IMR-90 (cell line): ENCODE results near the gene TMEM143. TPM values are rescaled to one million over a fixed set of nuclear protein-coding genes. Genes with fewer than 3 reads are reported as not detected.

Source experiments
- ATAC-seq: fragments of 200-7000 bp; cut with Tn5 transposase; 2 replicates; pipeline ENCODE4 v1.9.1; 2020; ENCODE audit warnings: low read depth, mild to moderate bottlenecking, moderate library complexity
- BruUV-seq: library from RNA; stranded (reverse); fragments of 400-500 nt; replicated peaks from 2 replicates; lab custom pipeline; 2021; lab: Mats Ljungman, UMichigan
- CTCF ChIA-PET: fragments of 300-600 bp; formaldehyde crosslinking; extraction: SDS; loops from one replicate; lab custom pipeline; 2021; ENCODE audit warnings: antibody characterized with exemption; lab: Yijun Ruan, JAX
- POLR2A ChIA-PET: fragments of 300-600 bp; sonication (Branson Sonifier 250); formaldehyde crosslinking; loops from one replicate; lab custom pipeline; 2022; ENCODE audit warnings: antibody characterized with exemption; ENCODE audit not compliant: unreplicated experiment; lab: Charles Lee
- DNase-seq: peaks from one replicate; pipeline ENCODE4 v3.0.0; 2013
- H2AFZ ChIP-seq: replicated peaks from 2 replicates; pipeline ENCODE3; 2013; ENCODE audit warnings: low read length, mild to moderate bottlenecking; ENCODE audit not compliant: poor library complexity
- H2AK5ac ChIP-seq: 2 replicates; pipeline ENCODE4 v1.6.1; 2013; ENCODE audit warnings: low read depth, low read length, inconsistent platforms
- H2AK9ac ChIP-seq: replicated peaks from 2 replicates; pipeline ENCODE3; 2013; ENCODE audit warnings: mild to moderate bottlenecking, low read depth, low read length, moderate library complexity; ENCODE audit not compliant: poor library complexity
- H2BK120ac ChIP-seq: 2 replicates; pipeline ENCODE4 v1.6.1; 2013; ENCODE audit warnings: low read depth, low read length, inconsistent platforms
- H2BK15ac ChIP-seq: 3 replicates; pipeline ENCODE4 v1.6.1; 2013; ENCODE audit warnings: low read depth, low read length, inconsistent platforms
- H2BK20ac ChIP-seq: 2 replicates; pipeline ENCODE4 v1.6.1; 2013; ENCODE audit warnings: low read depth, mild to moderate bottlenecking, inconsistent platforms, low read length, moderate library complexity
- H2BK5ac ChIP-seq: 2 replicates; pipeline ENCODE4 v1.6.1; 2013; ENCODE audit warnings: mild to moderate bottlenecking, low read depth, low read length, inconsistent platforms; ENCODE audit not compliant: poor library complexity, severe bottlenecking
- H3K14ac ChIP-seq: replicated peaks from 2 replicates; pipeline ENCODE4 v1.6.1; 2013; ENCODE audit warnings: low read depth, low read length, inconsistent platforms
- H3K18ac ChIP-seq: 2 replicates; pipeline ENCODE4 v1.6.1; 2013; ENCODE audit warnings: low read depth, low read length, control low read depth
- H3K23ac ChIP-seq: 2 replicates; pipeline ENCODE4 v1.6.1; 2013; ENCODE audit warnings: low read depth, low read length, inconsistent platforms
- H3K27ac ChIP-seq: 2 replicates; pipeline ENCODE4 v1.5.1; 2013; ENCODE audit warnings: mild to moderate bottlenecking, control low read depth, low read length; ENCODE audit not compliant: insufficient read depth
- H3K27me3 ChIP-seq: 2 replicates; pipeline ENCODE4 v1.6.1; 2013; ENCODE audit warnings: low read length; ENCODE audit not compliant: control insufficient read depth, insufficient read depth
- H3K36me3 ChIP-seq: 2 replicates; pipeline ENCODE4 v1.6.1; 2013; ENCODE audit warnings: low read length, mixed read lengths; ENCODE audit not compliant: control insufficient read depth, insufficient read depth
- H3K4ac ChIP-seq: 2 replicates; pipeline ENCODE4 v1.6.1; 2013; ENCODE audit warnings: low read depth, low read length, inconsistent platforms
- H3K4me1 ChIP-seq: 2 replicates; pipeline ENCODE4 v1.6.1; 2013; ENCODE audit warnings: low read length, mixed read lengths; ENCODE audit not compliant: control insufficient read depth, insufficient read depth
- H3K4me2 ChIP-seq: 2 replicates; pipeline ENCODE4 v1.6.1; 2013; ENCODE audit warnings: low read depth, mild to moderate bottlenecking, control low read depth, low read length, moderate library complexity
- H3K4me3 ChIP-seq: 2 replicates; pipeline ENCODE4 v1.5.1; 2013; ENCODE audit warnings: low read depth, mild to moderate bottlenecking, control low read depth, low read length, moderate library complexity; ENCODE audit not compliant: insufficient read depth
- H3K56ac ChIP-seq: 2 replicates; pipeline ENCODE4 v1.6.1; 2013; ENCODE audit warnings: low read length, inconsistent platforms; ENCODE audit not compliant: insufficient read depth; ENCODE audit errors: extremely low read depth
- H3K79me1 ChIP-seq, 2 experiments: 2 replicates each; pipeline ENCODE4 v1.6.1; 2013; ENCODE audit warnings: low read length in 2 of 2, inconsistent platforms in 1 of 2, low read depth in 1 of 2
- H3K9ac ChIP-seq: 2 replicates; pipeline ENCODE4 v1.6.1; 2013; ENCODE audit warnings: low read depth, low read length, control low read depth
- H3K9me1 ChIP-seq: 2 replicates; pipeline ENCODE4 v1.6.1; 2013; ENCODE audit warnings: low read length, inconsistent platforms; ENCODE audit not compliant: insufficient read depth
- H3K9me3 ChIP-seq: 2 replicates; pipeline ENCODE4 v1.6.1; 2013; ENCODE audit warnings: low read length; ENCODE audit not compliant: control insufficient read depth, insufficient read depth
- H4K20me1 ChIP-seq: 2 replicates; pipeline ENCODE4 v1.6.1; 2013; ENCODE audit warnings: low read length, inconsistent platforms; ENCODE audit not compliant: insufficient read depth
- H4K5ac ChIP-seq: 2 replicates; pipeline ENCODE4 v1.6.1; 2013; ENCODE audit warnings: mild to moderate bottlenecking, low read depth, low read length, control low read depth
- H4K8ac ChIP-seq, 2 experiments: 2 replicates each; pipeline ENCODE4 v1.6.1; 2013; ENCODE audit warnings: low read depth in 2 of 2, low read length in 2 of 2, control low read depth in 1 of 2, inconsistent platforms in 1 of 2
- H4K91ac ChIP-seq: 2 replicates; pipeline ENCODE4 v1.6.1; 2013; ENCODE audit warnings: low read depth, low read length, inconsistent platforms; ENCODE audit not compliant: insufficient read depth
- CEBPB ChIP-seq: IDR thresholded peaks from 2 replicates; pipeline ENCODE4 v1.6.1; 2012; ENCODE audit warnings: low read depth, low read length, improper control_type of control experiment
- MAFK ChIP-seq: IDR thresholded peaks from 2 replicates; pipeline ENCODE4 v1.6.1; 2012; ENCODE audit warnings: low read depth, low read length, improper control_type of control experiment
- MXI1 ChIP-seq: IDR thresholded peaks from 2 replicates; pipeline ENCODE4 v1.6.1; 2012; ENCODE audit warnings: low read depth, mild to moderate bottlenecking, low read length, moderate library complexity, borderline replicate concordance
- NFE2L2 ChIP-seq: fragments of 150-350 bp; IDR thresholded peaks from 2 replicates; pipeline ENCODE4 v1.6.1; 2016; ENCODE audit warnings: low read depth, mild to moderate bottlenecking, low read length
- POLR2A ChIP-seq: IDR thresholded peaks from 2 replicates; pipeline ENCODE4 v1.6.1; 2012; ENCODE audit warnings: mild to moderate bottlenecking, low read depth, low read length
- RAD21 ChIP-seq: IDR thresholded peaks from 2 replicates; pipeline ENCODE4 v1.6.1; 2012; ENCODE audit warnings: low read length, improper control_type of control experiment
- RCOR1 ChIP-seq: IDR thresholded peaks from 2 replicates; pipeline ENCODE4 v1.6.1; 2012; ENCODE audit warnings: mild to moderate bottlenecking, low read length, improper control_type of control experiment; ENCODE audit not compliant: insufficient replicate concordance
- RFX5 ChIP-seq: IDR thresholded peaks from 2 replicates; pipeline ENCODE4 v1.8.0; 2012; ENCODE audit warnings: low read depth, mild to moderate bottlenecking, low read length, moderate library complexity
- SMC3 ChIP-seq: fragments of 150-350 bp; IDR thresholded peaks from 2 replicates; pipeline ENCODE4 v1.6.1; 2016; ENCODE audit warnings: low read depth, mild to moderate bottlenecking, antibody characterized with exemption, low read length, moderate library complexity
- WGBS, 2 experiments: methylation state at CpG; one replicate each; pipeline versions ENCODE4 v1.1.5 to v1.1.7; 2013; ENCODE audit warnings: missing lambda C conversion rate in 2 of 2; ENCODE audit not compliant: insufficient read length in 1 of 2; ENCODE audit errors: extremely low coverage in 2 of 2; 5-methylcytosine and 5-hydroxymethylcytosine counted together
- dilution Hi-C: fragments of 300-500 bp; cut with HindIII; formaldehyde crosslinking; loops from one replicate; pipeline ENCODE4 v1.14.3; 2018; ENCODE audit warnings: low sequenced_read_pairs; ENCODE audit not compliant: unreplicated experiment
- in situ Hi-C: fragments of 300-500 bp; cut with MboI; formaldehyde crosslinking; loops from 3 replicates; pipeline ENCODE4 v1.14.3; 2019; ENCODE audit warnings: low sequenced_read_pairs, inconsistent platforms, mixed read lengths
- intact Hi-C: fragments of 100-400 bp; cut with micrococcal nuclease; formaldehyde crosslinking; loops from 2 replicates; pipeline ENCODE4 v1.10.0; 2022
- polyA plus RNA-seq, 3 experiments: library from polyadenylated mRNA; depleted of rRNA; stranded (reverse); fragments of >200 nt; gene quantifications; 2 replicates each; pipeline ENCODE4 v1.2.3, GENCODE V29; 2012; ENCODE audit warnings: low replicate concordance in 1 of 3
- total RNA-seq: library from RNA; depleted of rRNA; stranded (reverse); fragments of >200 nt; gene quantifications from 2 replicates; pipeline ENCODE4 v1.2.3, GENCODE V29; 2012
- TF ChIP-seq, protein P1 (sequence below): fragments of 150-350 bp; IDR thresholded peaks from 2 replicates; pipeline ENCODE4 v1.6.1; 2017; ENCODE audit warnings: mild to moderate bottlenecking, antibody characterized with exemption, low read length, low read depth

The TMEM143 gene
- total and polyA plus RNA-seq, 2 of the 4 experiments (the other 2 are of a cell fraction) = 1.3 to 7.6 TPM

DNA sequence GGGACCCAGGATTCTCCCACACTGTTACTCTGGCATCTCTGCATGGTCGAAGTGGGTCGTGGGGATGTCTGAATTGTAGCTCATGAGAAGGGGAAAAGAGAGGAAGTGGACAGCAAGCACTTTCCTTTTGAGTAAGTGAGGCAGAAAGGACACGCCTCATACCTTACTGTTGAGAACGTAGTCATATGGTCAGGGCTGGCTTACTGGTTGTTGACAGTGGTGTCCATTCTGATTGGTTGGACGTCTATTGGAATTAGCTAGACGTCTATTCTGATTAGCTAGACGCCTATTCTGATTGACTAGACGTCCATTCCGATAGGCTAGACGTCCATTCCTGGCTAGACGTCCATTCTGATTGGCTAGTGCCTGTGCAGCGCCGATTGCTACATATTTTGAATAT is 42.1 kb upstream of the TMEM143 start:
- Histone ChIP-seq H2BK15ac (no peak overlapping the region), H2BK120ac (no peak overlapping the region), H3K23ac (no peak overlapping the region), H2BK20ac (no peak overlapping the region), H4K91ac (no peak overlapping the region), H4K8ac (no peak overlapping the region), H3K4me1 (no peaks in the 10 kb centered on the region), H4K20me1 (no peaks in the 10 kb centered on the region), H3K27me3 (peaks cover 2% of the 10 kb centered on the region; the same call in 1 of the 2 replicates), H3K56ac (no peak overlapping the region), H3K14ac (no peak overlapping the region), H3K9ac (no peak overlapping the region), H3K36me3 (no peaks in the 10 kb centered on the region), H2BK5ac (no peak overlapping the region), H3K9me3 (no peaks in the 10 kb centered on the region), H2AK9ac (no peak overlapping the region), H3K4me2 (no peak overlapping the region), H4K5ac (no peak overlapping the region), H3K79me1 (no peaks in the 10 kb centered on the region), H3K18ac (no peak overlapping the region), H3K27ac (no peak overlapping the region), H3K4ac (no peak overlapping the region), H3K9me1 (no peaks in the 10 kb centered on the region), H3K4me3 (no peak overlapping the region), H2AK5ac (no peak overlapping the region), H2AFZ (peak overlapping the region; percentile 71)
- dilution Hi-C loops = no loop called here
- intact Hi-C loops = no loop called here
- BruUV-seq = no TSS peak
- TF ChIP-seq, protein P1, sequence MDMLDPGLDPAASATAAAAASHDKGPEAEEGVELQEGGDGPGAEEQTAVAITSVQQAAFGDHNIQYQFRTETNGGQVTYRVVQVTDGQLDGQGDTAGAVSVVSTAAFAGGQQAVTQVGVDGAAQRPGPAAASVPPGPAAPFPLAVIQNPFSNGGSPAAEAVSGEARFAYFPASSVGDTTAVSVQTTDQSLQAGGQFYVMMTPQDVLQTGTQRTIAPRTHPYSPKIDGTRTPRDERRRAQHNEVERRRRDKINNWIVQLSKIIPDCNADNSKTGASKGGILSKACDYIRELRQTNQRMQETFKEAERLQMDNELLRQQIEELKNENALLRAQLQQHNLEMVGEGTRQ = no peak
- no peak for TF ChIP-seq CEBPB
- no peak for TF ChIP-seq POLR2A
- TF ChIP-seq RFX5 = no peak
- TF ChIP-seq MAFK = no peak
- TF ChIP-seq NFE2L2 = no peak
- TF ChIP-seq MXI1 = no peak
- no peak for TF ChIP-seq RAD21
- no peak for TF ChIP-seq SMC3
- TF ChIP-seq RCOR1 = no peak
- ATAC-seq (no peak), DNase-seq (peak; percentile 18)
- ChIA-PET POLR2A (no interaction called here), CTCF (no interaction called here)
- WGBS, 2 experiments = 74% methylated on average over 11 of the region's 13 CpGs; no CpG with 5 or more reads in 1 of the 2 experiments
- in situ Hi-C loops = no loop called here
